Astrocyte (in vitro differentiated cells and primary cell): Measurements from ENCODE around the gene ZHX3. TPM values are rescaled to one million over a fixed set of nuclear protein-coding genes. Genes with fewer than 3 reads are reported as not detected.
"Not testable (repeated sequence)": the region's sequence is repeated elsewhere in the genome, so short reads cannot be mapped to it uniquely, and the experiment has no call there.

Experiments
- DNase-seq: peaks from one replicate; pipeline ENCODE4 v3.0.0-alpha.2; 2010; ENCODE audit warnings: low read depth
- FAIRE-seq: peaks from 2 replicates; lab custom pipeline; 2011; peaks lifted over from hg19 to GRCh38; lab: Jason Lieb, UNC
- H2AFZ ChIP-seq: 2 replicates; pipeline ENCODE4 v1.6.0; 2012; ENCODE audit warnings: low read depth, low read length, inconsistent platforms
- H3K27ac ChIP-seq: 2 replicates; pipeline ENCODE4 v1.5.1; 2011; ENCODE audit warnings: low read depth, low read length, inconsistent platforms
- H3K27me3 ChIP-seq: 2 replicates; pipeline ENCODE4 v1.6.0; 2011; ENCODE audit warnings: low read length, inconsistent platforms; ENCODE audit not compliant: insufficient read depth
- H3K36me3 ChIP-seq: 2 replicates; pipeline ENCODE4 v1.5.1; 2011; ENCODE audit warnings: low read length, inconsistent platforms; ENCODE audit not compliant: insufficient read depth
- H3K4me1 ChIP-seq: 2 replicates; pipeline ENCODE4 v1.5.1; 2011; ENCODE audit warnings: low read length, inconsistent platforms; ENCODE audit not compliant: insufficient read depth
- H3K4me2 ChIP-seq: 2 replicates; pipeline ENCODE4 v1.6.0; 2012; ENCODE audit warnings: low read length, inconsistent platforms
- H3K4me3 ChIP-seq: 2 replicates; pipeline ENCODE4 v1.5.1; 2011; ENCODE audit warnings: low read depth, mild to moderate bottlenecking, low read length, inconsistent platforms; ENCODE audit not compliant: insufficient read depth
- H3K79me2 ChIP-seq: 2 replicates; pipeline ENCODE4 v1.6.0; 2012; ENCODE audit warnings: mild to moderate bottlenecking, low read length, inconsistent platforms; ENCODE audit not compliant: insufficient read depth
- H3K9ac ChIP-seq: 2 replicates; pipeline ENCODE4 v1.6.0; 2012; ENCODE audit warnings: mild to moderate bottlenecking, low read length, inconsistent platforms
- H3K9me3 ChIP-seq: 2 replicates; pipeline ENCODE4 v1.5.1; 2012; ENCODE audit warnings: low read depth, mild to moderate bottlenecking, low read length, inconsistent platforms; ENCODE audit not compliant: insufficient read depth
- H4K20me1 ChIP-seq: 2 replicates; pipeline ENCODE4 v1.6.0; 2012; ENCODE audit warnings: low read length, inconsistent platforms; ENCODE audit not compliant: insufficient read depth
- H3K27ac Mint-ChIP-seq: one replicate; pipeline ENCODE4 v1.8.0; 2021; ENCODE audit warnings: mild to moderate bottlenecking, mixed read lengths; ENCODE audit not compliant: unreplicated experiment
- H3K27me3 Mint-ChIP-seq: one replicate; pipeline ENCODE4 v1.8.0; 2021; ENCODE audit warnings: low read depth, mixed read lengths; ENCODE audit not compliant: unreplicated experiment
- H3K36me3 Mint-ChIP-seq: one replicate; pipeline ENCODE4 v1.8.0; 2021; ENCODE audit warnings: low read depth, mixed read lengths; ENCODE audit not compliant: unreplicated experiment
- H3K4me1 Mint-ChIP-seq: one replicate; pipeline ENCODE4 v1.8.0; 2021; ENCODE audit warnings: low read depth, mixed read lengths; ENCODE audit not compliant: unreplicated experiment
- H3K4me3 Mint-ChIP-seq: one replicate; pipeline ENCODE4 v1.8.0; 2021; ENCODE audit warnings: mild to moderate bottlenecking, moderate library complexity, mixed read lengths; ENCODE audit not compliant: unreplicated experiment
- H3K9me3 Mint-ChIP-seq: one replicate; pipeline ENCODE4 v1.8.0; 2021; ENCODE audit warnings: mild to moderate bottlenecking, mixed read lengths; ENCODE audit not compliant: unreplicated experiment
- CTCF ChIP-seq: IDR thresholded peaks from 2 replicates; pipeline ENCODE4 v1.5.1; 2011; ENCODE audit warnings: low read depth, mild to moderate bottlenecking, inconsistent platforms, low read length, moderate library complexity; ENCODE audit not compliant: insufficient read depth
- EZH2 ChIP-seq: IDR thresholded peaks from 2 replicates; pipeline ENCODE4 v1.6.1; 2012; ENCODE audit warnings: mild to moderate bottlenecking, low read length, inconsistent platforms; ENCODE audit not compliant: insufficient read depth
- total RNA-seq: library from RNA; stranded (reverse); gene quantifications from 2 replicates; pipeline ENCODE4 v1.2.1, GENCODE V29; 2021

ZHX3 gene
- total RNA-seq, 1 donor from 2014 or later: 41.6 TPM

DNA sequence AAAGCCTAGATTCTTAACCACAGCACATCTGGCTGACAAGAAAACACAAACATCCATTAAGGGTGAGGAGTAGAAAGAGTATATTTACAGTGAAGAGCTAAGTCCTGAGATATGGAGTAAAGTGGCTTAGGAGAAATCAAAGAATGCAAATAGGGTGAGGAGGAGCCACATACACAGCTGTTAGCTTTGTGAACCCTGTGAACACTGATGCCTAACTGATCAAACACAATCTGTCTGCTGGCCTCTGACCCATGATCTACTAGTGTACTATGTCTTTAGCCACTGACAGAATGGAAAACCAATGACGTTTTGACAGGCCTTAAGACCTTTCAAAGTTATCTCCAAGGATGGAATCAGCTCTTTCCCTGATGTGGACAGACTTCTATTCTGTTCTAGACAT lies 75.2 kb downstream of the ZHX3 start:
- H3K4me1 Mint-ChIP-seq: peaks cover 7% of the 10 kb centered on the region
- DNase-seq (no peak), FAIRE-seq (no peak)
- Histone ChIP-seq H3K4me2 (no peak overlapping the region), H3K79me2 (peaks cover 17% of the 10 kb centered on the region), H3K9me3 (no peaks in the 10 kb centered on the region), H3K27me3 (no peaks in the 10 kb centered on the region), H3K4me1 (peaks cover 5% of the 10 kb centered on the region), H4K20me1 (no peaks in the 10 kb centered on the region), H3K36me3 (no peaks in the 10 kb centered on the region), H2AFZ (no peak overlapping the region), H3K27ac (no peak overlapping the region), H3K4me3 (no peak overlapping the region), H3K9ac (no peak overlapping the region)
- H3K27me3 Mint-ChIP-seq: no peaks in the 10 kb centered on the region
- no peak for TF ChIP-seq CTCF
- no peak for TF ChIP-seq EZH2
- H3K4me3 Mint-ChIP-seq: no peak overlapping the region
- H3K9me3 Mint-ChIP-seq: no peaks in the 10 kb centered on the region
- no peak overlapping the region for H3K27ac Mint-ChIP-seq
- peaks cover 1% of the 10 kb centered on the region for H3K36me3 Mint-ChIP-seq

DNA sequence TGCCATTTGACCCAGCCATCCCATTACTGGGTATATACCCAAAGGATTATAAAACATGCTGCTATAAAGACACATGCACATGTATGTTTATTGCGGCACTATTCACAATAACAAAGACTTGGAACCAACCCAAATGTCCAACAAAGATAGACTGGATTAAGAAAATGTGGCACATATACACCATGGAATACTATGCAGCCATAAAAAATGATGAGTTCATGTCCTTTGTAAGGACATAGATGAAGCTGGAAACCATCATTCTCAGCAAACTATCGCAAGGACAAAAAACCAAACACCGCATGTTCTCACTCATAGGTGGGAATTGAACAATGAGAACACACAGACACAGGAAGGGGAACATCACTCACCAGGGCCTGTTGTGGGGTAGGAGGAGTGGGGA lies 80.3 kb downstream of the ZHX3 start:
- H3K4me2 ChIP-seq, H3K27ac Mint-ChIP-seq, H3K4me3 Mint-ChIP-seq, H3K27me3 ChIP-seq, H3K36me3 ChIP-seq, H3K27me3 Mint-ChIP-seq, H3K36me3 Mint-ChIP-seq, H3K27ac ChIP-seq, FAIRE-seq, DNase-seq, H3K9me3 Mint-ChIP-seq, H4K20me1 ChIP-seq, H3K9ac ChIP-seq, H3K9me3 ChIP-seq, H3K4me3 ChIP-seq, H2AFZ ChIP-seq: not testable (repeated sequence)
- peaks cover 15% of the 10 kb centered on the region for H3K79me2 ChIP-seq
- H3K4me1 ChIP-seq: peaks cover 15% of the 10 kb centered on the region
- peaks cover 19% of the 10 kb centered on the region for H3K4me1 Mint-ChIP-seq

- not testable (repeated sequence) for H3K4me3 Mint-ChIP-seq, H3K4me3 ChIP-seq, H3K9me3 ChIP-seq, H4K20me1 ChIP-seq, H3K27ac ChIP-seq, H3K27me3 Mint-ChIP-seq, FAIRE-seq, H2AFZ ChIP-seq, DNase-seq, H3K9me3 Mint-ChIP-seq, H3K27me3 ChIP-seq, H3K36me3 Mint-ChIP-seq, H3K4me2 ChIP-seq, H3K9ac ChIP-seq, H3K36me3 ChIP-seq, H3K27ac Mint-ChIP-seq
- H3K79me2 ChIP-seq: peaks cover 15% of the 10 kb centered on the region
- H3K4me1 ChIP-seq: peaks cover 19% of the 10 kb centered on the region
- H3K4me1 Mint-ChIP-seq: peaks cover 23% of the 10 kb centered on the region
Observed at GRCh38 chr20:41236818-41237217, 80.7 kb downstream of the ZHX3 start.

DNA sequence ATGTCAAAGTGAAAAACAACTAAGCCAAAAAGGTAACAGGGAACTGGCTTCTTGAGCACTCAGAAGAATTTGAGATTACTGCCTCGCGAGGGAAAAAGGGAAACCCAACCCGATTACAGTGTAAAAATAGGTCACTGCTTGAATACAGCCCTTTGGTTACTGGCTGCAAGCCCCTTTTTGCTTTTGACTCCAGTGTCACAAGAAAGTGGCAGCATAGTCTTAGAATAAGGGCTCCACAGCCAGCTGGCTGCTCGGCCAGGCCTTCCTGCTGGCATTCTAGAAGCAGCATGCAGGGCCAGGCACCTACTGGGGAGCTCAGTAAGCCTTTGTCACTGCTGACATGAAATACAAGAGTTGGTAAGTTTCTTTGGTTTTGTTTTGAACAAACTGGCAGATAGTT lies 83.0 kb downstream of the ZHX3 start:
- peak overlapping the region; percentile 51 for H3K9ac ChIP-seq
- H3K9me3 ChIP-seq: no peaks in the 10 kb centered on the region
- H3K27ac ChIP-seq: no peak overlapping the region
- Mint-ChIP-seq H3K9me3 (no peaks in the 10 kb centered on the region), H3K4me3 (no peak overlapping the region), H3K36me3 (no peaks in the 10 kb centered on the region), H3K4me1 (peaks cover 24% of the 10 kb centered on the region), H3K27ac (no peak overlapping the region), H3K27me3 (no peaks in the 10 kb centered on the region)
- H4K20me1 ChIP-seq: no peaks in the 10 kb centered on the region
- peaks cover 21% of the 10 kb centered on the region for H3K79me2 ChIP-seq
- H3K4me3 ChIP-seq: no peak overlapping the region
- DNase-seq (no peak), FAIRE-seq (no peak)
- no peaks in the 10 kb centered on the region for H3K27me3 ChIP-seq
- no peak overlapping the region for H2AFZ ChIP-seq
- no peak overlapping the region for H3K4me2 ChIP-seq
- H3K36me3 ChIP-seq: no peaks in the 10 kb centered on the region
- TF ChIP-seq EZH2 (no peak), CTCF (no peak)
- peaks cover 21% of the 10 kb centered on the region for H3K4me1 ChIP-seq
